PFSK-1 (cell line): ENCODE data around the gene AP2A2.

ENCODE experiments used
- FOXP2 ChIP-seq: optimal IDR thresholded peaks from 2 replicates; pipeline ENCODE3; 2011; ENCODE audit warnings: borderline replicate concordance, control low read depth, inconsistent platforms; ENCODE audit not compliant: insufficient read depth; ENCODE audit errors: extremely low read length, extremely low read depth
- POLR2AphosphoS5 ChIP-seq: IDR thresholded peaks from 2 replicates; pipeline ENCODE4 v1.6.1; 2012; ENCODE audit warnings: low read depth, mild to moderate bottlenecking, control low read depth, low read length, moderate library complexity
- REST ChIP-seq, 2 experiments: IDR thresholded peaks; 2 replicates each; pipeline versions ENCODE4 v1.6.1 to v1.8.0; 2011 to 2012; ENCODE audit warnings: low read depth in 2 of 2, low read length in 2 of 2, control low read depth in 1 of 2, inconsistent platforms in 1 of 2, mild to moderate bottlenecking in 1 of 2, moderate library complexity in 1 of 2; ENCODE audit not compliant: insufficient read depth in 1 of 2
- SIN3A ChIP-seq: IDR thresholded peaks from 2 replicates; pipeline ENCODE4 v1.6.1; 2012; ENCODE audit warnings: mild to moderate bottlenecking, low read length, moderate library complexity, borderline replicate concordance; ENCODE audit not compliant: insufficient read depth
- TAF1 ChIP-seq: IDR thresholded peaks from 2 replicates; pipeline ENCODE4 v1.6.1; 2012; ENCODE audit warnings: low read length, control low read depth, borderline replicate concordance; ENCODE audit not compliant: insufficient read depth

- TF ChIP-seq SIN3A (no peak), POLR2AphosphoS5 (no peak), REST (IDR thresholded peaks at IDR 0.05; ENCODE audit: insufficient read depth in 1 of 2, low read depth in 2 of 2, low read length in 2 of 2) (no peak), TAF1 (no peak), FOXP2 (no peak)
Observed at GRCh38 chr11:986952-987305, 61.3 kb downstream of the AP2A2 start.
